Neural cell (in vitro differentiated cells): ENCODE results near the gene MYCBP2. TPM values are rescaled to one million over a fixed set of nuclear protein-coding genes. Genes with fewer than 3 reads are reported as not detected.

Source experiments
- H2AFZ ChIP-seq: fragments of 200-600, 300-800 bp; sonication (generic), shearing (Covaris generic); 2 replicates; pipeline ENCODE4 v1.6.0; 2014; ENCODE audit warnings: low read depth, mild to moderate bottlenecking, antibody characterized with exemption, low read length, moderate library complexity
- H3F3A ChIP-seq: fragments of 200-600 bp; shearing (Covaris generic); 2 replicates; pipeline ENCODE4 v1.6.1; 2016; ENCODE audit warnings: mild to moderate bottlenecking, moderate library complexity, mixed read lengths, antibody characterized with exemption, low read length; ENCODE audit not compliant: insufficient read depth, poor library complexity, severe bottlenecking
- H3K27ac ChIP-seq: fragments of 200-600, 300-800 bp; sonication (generic), shearing (Covaris generic); 2 replicates; pipeline ENCODE4 v1.5.1; 2014; ENCODE audit warnings: mild to moderate bottlenecking, low read length, moderate library complexity
- H3K27me3 ChIP-seq: fragments of 300-800, 200-600 bp; sonication (generic), shearing (Covaris generic); 2 replicates; pipeline ENCODE4 v1.6.0; 2014; ENCODE audit warnings: mild to moderate bottlenecking, low read depth, low read length, moderate library complexity; ENCODE audit not compliant: insufficient read depth
- H3K36me3 ChIP-seq: fragments of 300-800, 200-600 bp; sonication (generic), shearing (Covaris generic); 2 replicates; pipeline ENCODE4 v1.5.1; 2014; ENCODE audit warnings: mild to moderate bottlenecking, antibody characterized with exemption, low read length, moderate library complexity; ENCODE audit not compliant: insufficient read depth
- H3K4me2 ChIP-seq: fragments of 300-800, 200-600 bp; sonication (generic), shearing (Covaris generic); 2 replicates; pipeline ENCODE4 v1.6.0; 2014; ENCODE audit warnings: mild to moderate bottlenecking, low read length
- H3K4me3 ChIP-seq: fragments of 300-800, 200-600 bp; sonication (generic), shearing (Covaris generic); 2 replicates; pipeline ENCODE4 v1.5.1; 2014; ENCODE audit warnings: mild to moderate bottlenecking, low read length, moderate library complexity
- H3K79me2 ChIP-seq: fragments of 200-600 bp; shearing (Covaris generic); replicated peaks from 2 replicates; pipeline ENCODE4 v1.6.0; 2014; ENCODE audit warnings: mild to moderate bottlenecking, low read length, moderate library complexity; ENCODE audit not compliant: insufficient read depth
- H3K9ac ChIP-seq: fragments of 300-800, 200-600 bp; sonication (generic), shearing (Covaris generic); 2 replicates; pipeline ENCODE4 v1.6.1; 2016; ENCODE audit warnings: mild to moderate bottlenecking, low read length, mixed read lengths
- H3K9me2 ChIP-seq: fragments of 200-600 bp; shearing (Covaris generic); 2 replicates; pipeline ENCODE4 v1.6.1; 2016; ENCODE audit warnings: mild to moderate bottlenecking, low read length, mixed read lengths; ENCODE audit not compliant: insufficient read depth
- H3K9me3 ChIP-seq: fragments of 200-600, 300-800 bp; sonication (generic), shearing (Covaris generic); 2 replicates; pipeline ENCODE4 v1.6.1; 2016; ENCODE audit warnings: mild to moderate bottlenecking, mixed run types, low read length, moderate library complexity, mixed read lengths
- H4K20me1 ChIP-seq: fragments of 200-600 bp; shearing (Covaris generic); 2 replicates; pipeline ENCODE4 v1.6.1; 2016; ENCODE audit warnings: mild to moderate bottlenecking, mixed run types; ENCODE audit not compliant: insufficient read depth
- EP300 ChIP-seq: fragments of 450-650 bp; conservative IDR thresholded peaks from 2 replicates; pipeline ENCODE4 v1.6.1; 2014; ENCODE audit warnings: antibody characterized with exemption, mild to moderate bottlenecking, moderate library complexity; ENCODE audit not compliant: poor library complexity, severe bottlenecking
- EZH2 ChIP-seq: fragments of 200-600, 300-800 bp; shearing (Covaris generic), sonication (generic); IDR thresholded peaks from 2 replicates; pipeline ENCODE4 v1.6.1; 2014; ENCODE audit warnings: antibody characterized with exemption, low read length, borderline replicate concordance, mild to moderate bottlenecking; ENCODE audit not compliant: insufficient read depth, poor library complexity, severe bottlenecking
- MXI1 ChIP-seq: fragments of 450-650 bp; conservative IDR thresholded peaks from 2 replicates; pipeline ENCODE4 v1.6.1; 2014; ENCODE audit warnings: antibody characterized with exemption, mild to moderate bottlenecking; ENCODE audit not compliant: poor library complexity, severe bottlenecking
- POLR2AphosphoS5 ChIP-seq: IDR thresholded peaks from 2 replicates; pipeline ENCODE4 v1.6.1; 2012
- RAD21 ChIP-seq: fragments of 450-650 bp; conservative IDR thresholded peaks from 2 replicates; pipeline ENCODE4 v1.6.1; 2014; ENCODE audit warnings: antibody characterized with exemption, mild to moderate bottlenecking, moderate library complexity
- SMC3 ChIP-seq: fragments of 450-650 bp; conservative IDR thresholded peaks from 2 replicates; pipeline ENCODE4 v1.6.1; 2014; ENCODE audit warnings: antibody characterized with exemption, mild to moderate bottlenecking, moderate library complexity; ENCODE audit not compliant: poor library complexity
- TAF1 ChIP-seq: IDR thresholded peaks from 2 replicates; pipeline ENCODE4 v1.6.1; 2012; ENCODE audit warnings: low read depth
- polyA plus RNA-seq: library from polyadenylated mRNA; depleted of rRNA; stranded (reverse); fragments of >200 nt; gene quantifications from 2 replicates; pipeline ENCODE4 v1.2.3, GENCODE V29; 2014
- TF ChIP-seq, protein P1 (sequence below): fragments of 450-650 bp; IDR thresholded peaks from 2 replicates; pipeline ENCODE4 v1.5.1; 2014; ENCODE audit warnings: antibody characterized with exemption, mild to moderate bottlenecking, moderate library complexity; ENCODE audit not compliant: poor library complexity, severe bottlenecking
- TF ChIP-seq, protein P2 (sequence below): IDR thresholded peaks from 2 replicates; pipeline ENCODE4 v1.6.1; 2012; ENCODE audit warnings: borderline replicate concordance

MYCBP2 gene
- polyA plus RNA-seq, 1 donor from 2014 or later: 135 TPM

GRCh38 chr13:77001540-77001939 is 325.4 kb downstream of the MYCBP2 start:
- Histone ChIP-seq H4K20me1 (no peaks in the 10 kb centered on the region), H3K27ac (no peak overlapping the region), H3K27me3 (no peaks in the 10 kb centered on the region), H3K9me3 (no peaks in the 10 kb centered on the region), H2AFZ (no peak overlapping the region), H3K79me2 (peaks cover 9% of the 10 kb centered on the region), H3K36me3 (no peaks in the 10 kb centered on the region), H3K9ac (no peak overlapping the region), H3K4me2 (no peak overlapping the region), H3K9me2 (no peaks in the 10 kb centered on the region), H3K4me3 (no peak overlapping the region), H3F3A (no peaks in the 10 kb centered on the region)
- TF ChIP-seq EP300 (no peak), EZH2 (no peak), MXI1 (no peak), RAD21 (no peak), POLR2AphosphoS5 (no peak), TAF1 (no peak), SMC3 (no peak)
- TF ChIP-seq, protein P1, sequence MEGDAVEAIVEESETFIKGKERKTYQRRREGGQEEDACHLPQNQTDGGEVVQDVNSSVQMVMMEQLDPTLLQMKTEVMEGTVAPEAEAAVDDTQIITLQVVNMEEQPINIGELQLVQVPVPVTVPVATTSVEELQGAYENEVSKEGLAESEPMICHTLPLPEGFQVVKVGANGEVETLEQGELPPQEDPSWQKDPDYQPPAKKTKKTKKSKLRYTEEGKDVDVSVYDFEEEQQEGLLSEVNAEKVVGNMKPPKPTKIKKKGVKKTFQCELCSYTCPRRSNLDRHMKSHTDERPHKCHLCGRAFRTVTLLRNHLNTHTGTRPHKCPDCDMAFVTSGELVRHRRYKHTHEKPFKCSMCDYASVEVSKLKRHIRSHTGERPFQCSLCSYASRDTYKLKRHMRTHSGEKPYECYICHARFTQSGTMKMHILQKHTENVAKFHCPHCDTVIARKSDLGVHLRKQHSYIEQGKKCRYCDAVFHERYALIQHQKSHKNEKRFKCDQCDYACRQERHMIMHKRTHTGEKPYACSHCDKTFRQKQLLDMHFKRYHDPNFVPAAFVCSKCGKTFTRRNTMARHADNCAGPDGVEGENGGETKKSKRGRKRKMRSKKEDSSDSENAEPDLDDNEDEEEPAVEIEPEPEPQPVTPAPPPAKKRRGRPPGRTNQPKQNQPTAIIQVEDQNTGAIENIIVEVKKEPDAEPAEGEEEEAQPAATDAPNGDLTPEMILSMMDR: no peak
- TF ChIP-seq, protein P2, sequence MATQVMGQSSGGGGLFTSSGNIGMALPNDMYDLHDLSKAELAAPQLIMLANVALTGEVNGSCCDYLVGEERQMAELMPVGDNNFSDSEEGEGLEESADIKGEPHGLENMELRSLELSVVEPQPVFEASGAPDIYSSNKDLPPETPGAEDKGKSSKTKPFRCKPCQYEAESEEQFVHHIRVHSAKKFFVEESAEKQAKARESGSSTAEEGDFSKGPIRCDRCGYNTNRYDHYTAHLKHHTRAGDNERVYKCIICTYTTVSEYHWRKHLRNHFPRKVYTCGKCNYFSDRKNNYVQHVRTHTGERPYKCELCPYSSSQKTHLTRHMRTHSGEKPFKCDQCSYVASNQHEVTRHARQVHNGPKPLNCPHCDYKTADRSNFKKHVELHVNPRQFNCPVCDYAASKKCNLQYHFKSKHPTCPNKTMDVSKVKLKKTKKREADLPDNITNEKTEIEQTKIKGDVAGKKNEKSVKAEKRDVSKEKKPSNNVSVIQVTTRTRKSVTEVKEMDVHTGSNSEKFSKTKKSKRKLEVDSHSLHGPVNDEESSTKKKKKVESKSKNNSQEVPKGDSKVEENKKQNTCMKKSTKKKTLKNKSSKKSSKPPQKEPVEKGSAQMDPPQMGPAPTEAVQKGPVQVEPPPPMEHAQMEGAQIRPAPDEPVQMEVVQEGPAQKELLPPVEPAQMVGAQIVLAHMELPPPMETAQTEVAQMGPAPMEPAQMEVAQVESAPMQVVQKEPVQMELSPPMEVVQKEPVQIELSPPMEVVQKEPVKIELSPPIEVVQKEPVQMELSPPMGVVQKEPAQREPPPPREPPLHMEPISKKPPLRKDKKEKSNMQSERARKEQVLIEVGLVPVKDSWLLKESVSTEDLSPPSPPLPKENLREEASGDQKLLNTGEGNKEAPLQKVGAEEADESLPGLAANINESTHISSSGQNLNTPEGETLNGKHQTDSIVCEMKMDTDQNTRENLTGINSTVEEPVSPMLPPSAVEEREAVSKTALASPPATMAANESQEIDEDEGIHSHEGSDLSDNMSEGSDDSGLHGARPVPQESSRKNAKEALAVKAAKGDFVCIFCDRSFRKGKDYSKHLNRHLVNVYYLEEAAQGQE: no peak

DNA sequence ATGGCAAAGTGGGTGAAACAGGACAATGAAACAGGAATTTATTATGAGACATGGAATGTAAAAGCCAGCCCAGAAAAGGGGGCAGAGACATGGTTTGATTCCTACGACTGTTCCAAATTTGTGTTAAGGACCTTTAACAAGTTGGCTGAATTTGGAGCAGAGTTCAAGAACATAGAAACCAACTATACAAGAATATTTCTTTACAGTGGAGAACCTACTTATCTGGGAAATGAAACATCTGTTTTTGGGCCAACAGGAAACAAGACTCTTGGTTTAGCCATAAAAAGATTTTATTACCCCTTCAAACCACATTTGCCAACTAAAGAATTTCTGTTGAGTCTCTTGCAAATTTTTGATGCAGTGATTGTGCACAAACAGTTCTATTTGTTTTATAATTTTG is 326.4 kb downstream of the MYCBP2 start:
- Histone ChIP-seq H3K9me3 (no peaks in the 10 kb centered on the region), H3K27me3 (no peaks in the 10 kb centered on the region), H3K4me2 (no peak overlapping the region), H3K4me3 (no peak overlapping the region), H3K9ac (no peak overlapping the region), H4K20me1 (no peaks in the 10 kb centered on the region), H3K27ac (no peak overlapping the region), H3K9me2 (no peaks in the 10 kb centered on the region), H3F3A (no peaks in the 10 kb centered on the region), H3K36me3 (no peaks in the 10 kb centered on the region), H2AFZ (no peak overlapping the region), H3K79me2 (peaks cover 2% of the 10 kb centered on the region)
- TF ChIP-seq MXI1 (no peak), SMC3 (no peak), EP300 (no peak), EZH2 (no peak), TAF1 (no peak), RAD21 (no peak)
- TF ChIP-seq, protein P2: no peak
- TF ChIP-seq, protein P1: no peak
